HG03565 (cell line): ENCODE measurements around the gene DGCR6.
"Not testable (repeated sequence)": the region's sequence is repeated elsewhere in the genome, so short reads cannot be mapped to it uniquely, and the experiment has no call there.

Source experiments
- ATAC-seq: cut with Tn5 transposase; IDR thresholded peaks from one replicate; pipeline ENCODE4 v1.9.1; 2021; ENCODE audit warnings: mild to moderate bottlenecking, moderate library complexity; ENCODE audit not compliant: unreplicated experiment

DGCR6 gene

GRCh38 chr22:18929459-18929858 is 23.3 kb downstream of the DGCR6 start:
- no peak for ATAC-seq

GRCh38 chr22:18931905-18932652 is 26.0 kb downstream of the DGCR6 start:
- ATAC-seq, result no peak

DNA sequence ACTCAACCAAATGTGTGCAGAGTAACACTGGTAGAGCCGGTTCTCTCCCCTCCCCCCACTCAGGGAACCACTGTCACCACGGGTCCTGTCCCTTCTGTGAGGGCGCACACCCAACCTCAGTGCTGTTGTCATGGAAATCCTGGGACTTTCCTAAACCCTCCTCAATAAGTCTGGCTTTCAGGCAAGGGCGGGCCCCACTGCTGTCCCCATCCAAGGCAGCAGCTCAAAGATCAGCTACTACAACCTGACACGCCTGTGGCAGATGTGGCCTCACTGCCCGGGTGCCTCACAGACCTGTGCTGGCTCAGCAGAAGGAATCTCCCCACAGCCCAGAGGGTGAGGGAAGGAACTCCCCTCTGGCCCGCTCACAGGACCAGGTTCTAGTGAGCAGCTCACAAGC is 27.8 kb downstream of the DGCR6 start:
- no peak for ATAC-seq

GRCh38 chr22:18934688-18935087 is 28.6 kb downstream of the DGCR6 start:
- not testable (repeated sequence) for ATAC-seq

DNA sequence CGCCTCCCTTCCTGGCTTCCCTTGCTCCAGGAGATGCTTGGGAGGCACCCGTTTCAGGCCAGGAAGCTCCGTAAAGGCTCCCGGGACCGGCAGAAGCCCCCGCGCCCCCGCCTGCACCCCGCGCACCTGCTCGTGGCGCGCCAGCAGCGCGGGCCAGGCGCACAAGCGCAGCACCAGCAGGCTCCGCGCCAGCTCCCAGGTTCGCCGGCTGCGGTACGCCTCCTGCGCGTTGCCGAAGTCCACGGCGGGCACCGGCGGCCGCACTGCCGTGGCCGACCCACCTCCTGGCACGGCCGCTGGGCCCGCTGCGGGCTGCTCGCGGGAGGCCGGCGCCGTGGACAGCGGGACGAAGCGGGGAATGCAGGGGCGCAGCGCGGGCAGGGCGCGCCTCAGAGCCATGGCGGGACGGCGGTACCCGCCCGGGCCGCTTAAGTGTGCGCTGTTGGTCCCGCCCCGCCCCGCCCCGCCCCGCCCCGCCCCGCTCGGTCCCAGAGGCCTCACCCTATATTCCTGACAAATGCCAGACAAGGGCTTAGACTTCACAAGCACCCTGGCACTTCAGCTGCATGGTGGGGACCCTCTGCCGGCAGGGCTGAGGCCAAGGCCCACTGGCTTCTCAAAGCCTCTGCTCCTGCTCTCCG is 29.9 kb downstream of the DGCR6 start, which contains the start of gene PRODH:
PRODH (minus strand) TSS at position 405 of the 641 bp plus-strand sequence; CDS start at position 399, 6 bp downstream.
- ATAC-seq, result no peak

DNA sequence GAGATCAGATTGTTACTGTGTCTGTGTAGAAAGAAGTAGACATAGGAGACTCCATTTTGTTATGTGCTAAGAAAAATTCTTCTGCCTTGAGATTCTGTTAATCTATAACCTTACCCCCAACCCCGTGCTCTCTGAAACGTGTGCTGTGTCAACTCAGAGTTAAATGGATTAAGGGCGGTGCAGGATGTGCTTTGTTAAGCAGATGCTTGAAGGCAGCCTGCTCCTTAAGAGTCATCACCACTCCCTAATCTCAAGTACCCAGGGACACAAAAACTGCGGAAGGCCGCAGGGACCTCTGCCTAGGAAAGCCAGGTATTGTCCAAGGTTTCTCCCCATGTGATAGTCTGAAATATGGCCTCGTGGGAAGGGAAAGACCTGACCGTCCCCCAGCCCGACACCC is 32.6 kb downstream of the DGCR6 start:
- not testable (repeated sequence) for ATAC-seq

DNA sequence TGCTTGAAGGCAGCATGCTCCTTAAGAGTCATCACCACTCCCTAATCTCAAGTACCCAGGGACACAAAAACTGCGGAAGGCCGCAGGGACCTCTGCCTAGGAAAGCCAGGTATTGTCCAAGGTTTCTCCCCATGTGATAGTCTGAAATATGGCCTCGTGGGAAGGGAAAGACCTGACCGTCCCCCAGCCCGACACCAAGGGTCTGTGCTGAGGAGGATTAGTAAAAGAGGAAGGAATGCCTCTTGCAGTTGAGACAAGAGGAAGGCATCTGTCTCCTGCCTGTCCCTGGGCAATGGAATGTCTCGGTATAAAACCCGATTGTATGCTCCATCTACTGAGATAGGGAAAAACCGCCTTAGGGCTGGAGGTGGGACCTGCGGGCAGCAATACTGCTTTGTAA is 41.0 kb downstream of the DGCR6 start:
- not testable (repeated sequence) for ATAC-seq

- ATAC-seq, result no peak
Observed at GRCh38 chr22:18947905-18948304, 41.8 kb downstream of the DGCR6 start.

DNA sequence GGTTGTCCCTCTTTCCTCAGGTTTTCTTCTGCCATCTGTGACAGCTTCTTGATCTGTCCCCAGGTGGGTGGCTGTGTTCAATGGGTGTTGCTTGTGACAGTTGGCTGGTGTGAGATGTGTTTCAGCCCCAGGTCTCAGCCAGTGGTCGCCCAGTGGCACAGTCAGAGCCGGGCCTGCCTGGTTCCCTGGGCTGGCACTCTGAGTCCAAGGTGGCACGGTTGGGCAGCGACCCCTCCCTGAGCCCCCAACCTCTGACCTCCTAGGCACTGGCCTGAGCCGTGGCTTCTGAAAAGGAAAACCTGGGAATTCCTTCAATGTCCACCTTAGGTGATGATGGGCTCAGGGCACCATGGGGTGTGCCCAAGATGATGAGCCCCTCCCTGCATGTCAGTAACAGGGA is 44.0 kb downstream of the DGCR6 start:
- ATAC-seq, result no peak

DNA sequence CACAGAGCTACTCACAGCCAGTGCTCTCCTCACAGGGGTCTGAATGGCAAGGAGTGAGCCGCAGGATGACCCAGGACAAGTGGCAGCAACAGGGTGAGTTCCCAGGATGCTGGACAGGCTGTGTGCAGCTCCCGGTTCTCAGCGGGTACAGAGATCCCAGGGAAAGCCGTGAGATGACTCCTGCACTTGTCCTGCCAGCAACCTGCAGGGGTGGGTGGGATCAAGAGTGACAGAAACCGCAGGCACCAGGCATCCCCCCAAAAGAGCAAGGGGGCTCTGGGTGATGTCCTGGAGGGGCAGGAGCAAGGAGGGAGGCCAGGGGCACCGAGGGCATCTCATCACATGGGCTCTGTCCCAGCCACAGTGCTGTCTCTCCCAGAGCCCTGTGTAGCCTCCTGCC is 45.9 kb downstream of the DGCR6 start:
- ATAC-seq, result no peak

DNA sequence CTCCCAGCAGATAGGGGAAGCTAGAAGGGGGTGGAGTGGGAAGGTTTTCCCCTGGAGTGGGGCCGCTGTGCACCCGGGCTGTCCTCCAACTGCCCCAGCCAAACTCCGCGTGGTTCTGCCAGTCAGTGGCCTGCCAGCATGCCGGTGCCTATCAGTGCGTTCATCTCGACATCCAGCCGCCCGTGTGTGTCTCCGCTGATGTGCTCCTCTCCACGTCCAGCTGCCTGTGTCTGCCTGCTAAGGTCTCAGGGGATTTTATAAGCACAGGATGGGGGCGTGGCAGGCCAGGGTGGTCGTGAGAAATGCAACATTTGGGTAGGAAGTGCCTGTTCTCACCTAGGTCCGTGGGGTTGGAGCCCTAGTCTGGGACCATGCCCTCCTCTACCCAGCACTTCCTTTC is 47.0 kb downstream of the DGCR6 start:
- not testable (repeated sequence) for ATAC-seq

DNA sequence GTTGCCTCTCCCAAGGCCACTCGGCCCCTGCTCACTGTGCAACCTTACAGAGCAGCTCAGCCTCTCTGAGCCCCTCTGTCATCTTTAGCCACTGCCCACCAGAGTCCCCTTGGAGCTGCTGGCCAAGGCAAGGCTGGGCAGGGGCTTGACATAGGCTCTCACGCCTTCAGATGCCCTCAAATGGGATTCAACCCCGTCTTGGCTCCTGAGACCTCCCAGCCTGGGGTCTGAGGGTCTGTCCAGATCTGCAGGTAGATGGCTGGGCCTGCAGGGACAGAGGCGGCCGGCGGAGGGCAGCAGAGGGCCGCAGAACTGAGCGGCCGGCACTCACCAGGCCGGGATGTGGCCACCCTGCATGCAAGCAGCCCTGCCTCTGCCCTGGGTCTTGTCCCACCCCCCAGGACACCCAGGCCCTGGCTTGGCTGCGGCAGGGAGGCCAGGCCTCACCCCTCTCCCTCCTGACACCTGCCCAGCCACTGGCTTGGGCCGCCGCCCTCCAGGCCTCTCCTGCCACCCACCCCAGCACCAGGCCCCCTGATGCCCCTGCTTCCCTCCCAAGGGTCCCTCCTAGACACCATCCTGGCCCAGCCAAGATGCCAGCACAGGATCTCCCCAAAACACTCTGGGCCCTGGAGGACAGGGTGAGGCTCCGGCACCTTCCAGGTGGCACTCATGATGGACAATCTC is 48.3 kb downstream of the DGCR6 start:
- not testable (repeated sequence) for ATAC-seq

DNA sequence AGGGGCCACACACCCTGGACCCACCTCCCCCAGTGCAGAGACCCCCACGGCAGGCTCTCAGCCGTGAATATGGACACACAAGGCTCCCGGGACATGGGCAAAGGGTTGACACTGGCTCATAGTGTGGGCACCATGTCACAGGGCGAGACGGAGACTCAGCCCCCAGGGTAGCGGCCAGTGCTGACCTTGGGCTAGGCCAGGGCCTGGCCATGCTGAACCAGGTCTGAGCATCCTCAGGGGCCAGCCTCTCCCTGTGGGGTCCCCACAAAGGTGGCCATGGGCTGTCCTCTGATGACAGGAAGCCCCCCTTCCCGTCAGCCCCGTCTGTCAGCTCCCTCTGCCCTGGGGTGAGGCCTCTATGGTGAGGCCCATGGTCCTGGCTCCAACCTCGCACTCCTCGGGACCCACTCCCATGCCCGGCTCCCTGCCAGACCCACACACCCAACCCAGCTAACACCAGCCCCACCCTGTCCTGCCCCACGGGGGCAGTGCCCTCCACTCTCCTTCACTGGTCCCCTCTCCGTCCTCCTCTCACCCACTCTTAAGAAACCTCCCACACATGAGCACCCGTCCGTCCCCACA is 49.0 kb downstream of the DGCR6 start:
- ATAC-seq, result no peak

GRCh38 chr22:18955696-18956095 is 49.6 kb downstream of the DGCR6 start:
- ATAC-seq, result no peak

DNA sequence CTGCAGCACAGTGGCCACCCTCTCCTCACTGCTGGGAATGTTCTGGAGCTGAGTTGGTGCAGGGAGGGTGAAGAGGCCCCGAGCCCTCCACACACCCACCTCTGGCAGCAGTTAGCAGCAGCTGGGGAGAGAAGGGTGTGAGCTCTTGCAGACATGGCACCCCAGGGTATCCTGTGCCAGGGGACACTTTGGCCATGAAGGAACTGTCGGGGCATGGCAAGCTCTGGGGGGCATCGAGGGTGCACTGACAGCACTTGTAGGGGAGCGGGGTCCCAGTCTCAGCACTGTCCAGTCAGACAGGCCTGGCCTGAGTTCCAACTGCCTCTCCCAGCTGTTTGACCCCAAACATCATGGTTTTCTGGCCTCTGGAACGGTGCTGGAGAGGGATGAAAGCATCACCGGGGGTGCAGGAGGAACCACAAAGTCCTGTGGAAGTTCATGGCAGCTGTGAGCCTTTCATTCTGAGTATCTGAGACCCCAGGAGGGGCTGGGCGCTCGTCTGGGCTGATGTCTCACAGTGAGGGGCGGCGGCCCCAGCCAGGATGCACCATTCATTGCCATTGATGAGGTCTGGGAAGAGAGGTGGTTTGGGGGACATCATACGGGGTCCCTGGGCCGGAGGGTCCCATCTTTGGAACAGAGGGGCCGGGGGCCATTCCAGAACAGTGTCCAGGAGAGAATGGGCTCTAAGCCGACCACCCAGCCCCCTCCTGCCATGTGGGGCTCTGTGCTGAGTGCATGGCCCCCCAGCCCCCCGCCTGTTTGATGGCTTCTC is 50.2 kb downstream of the DGCR6 start:
- not testable (repeated sequence) for ATAC-seq

DNA sequence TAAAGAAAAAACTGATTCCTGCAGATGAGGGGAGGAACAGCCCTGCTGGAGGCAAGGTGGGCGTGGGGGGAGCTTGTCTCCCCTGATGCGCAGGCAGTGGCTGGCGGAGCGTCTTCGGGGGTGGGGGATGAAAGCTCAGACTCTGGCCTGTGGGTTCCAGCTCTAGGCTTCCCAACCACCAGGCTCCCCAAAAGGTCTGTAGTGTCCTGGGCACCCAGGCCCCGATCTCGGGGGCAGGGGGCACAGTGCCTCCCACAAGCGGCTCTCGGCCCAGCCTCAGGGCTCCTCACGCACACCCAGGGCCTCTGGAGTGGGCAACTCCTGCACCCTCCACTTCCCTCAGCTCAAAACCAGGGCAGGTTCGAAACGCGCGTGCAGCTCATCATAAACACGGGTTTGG is 50.8 kb downstream of the DGCR6 start:
- not testable (repeated sequence) for ATAC-seq

GRCh38 chr22:18957621-18958320 is 51.7 kb downstream of the DGCR6 start:
- ATAC-seq, result not testable (repeated sequence)

GRCh38 chr22:18958321-18958705 is 52.2 kb downstream of the DGCR6 start:
- not testable (repeated sequence) for ATAC-seq

DNA sequence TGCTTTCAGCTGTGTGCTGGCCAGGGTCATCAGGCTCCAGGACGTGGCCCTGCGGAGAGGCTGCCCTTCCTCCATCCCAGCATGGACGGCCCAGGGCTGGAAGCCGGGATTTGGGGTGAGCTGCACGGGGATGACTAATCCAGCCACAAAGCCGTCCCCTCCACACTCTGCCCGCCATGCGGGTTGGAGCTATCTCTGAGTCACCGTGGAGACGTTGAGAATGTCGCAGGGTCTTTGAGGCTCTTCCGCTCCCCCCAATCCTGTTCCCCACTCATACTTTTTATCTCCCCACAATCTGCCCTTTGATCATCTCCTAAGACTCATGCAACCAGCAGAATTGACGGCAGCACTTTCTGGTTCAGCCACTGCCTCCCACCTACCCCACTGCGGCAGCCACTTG is 52.6 kb downstream of the DGCR6 start:
- not testable (repeated sequence) for ATAC-seq

- ATAC-seq, result not testable (repeated sequence)
Observed at GRCh38 chr22:18959266-18959665, 53.1 kb downstream of the DGCR6 start.
